HG03196 (cell line): ENCODE measurements around the gene SLC25A24.
"Not testable (repeated sequence)": the region's sequence is repeated elsewhere in the genome, so short reads cannot be mapped to it uniquely, and the experiment has no call there.

ENCODE experiments used
- ATAC-seq: cut with Tn5 transposase; IDR thresholded peaks from one replicate; pipeline ENCODE4 v1.9.1; 2021; ENCODE audit not compliant: unreplicated experiment

SLC25A24 gene

DNA sequence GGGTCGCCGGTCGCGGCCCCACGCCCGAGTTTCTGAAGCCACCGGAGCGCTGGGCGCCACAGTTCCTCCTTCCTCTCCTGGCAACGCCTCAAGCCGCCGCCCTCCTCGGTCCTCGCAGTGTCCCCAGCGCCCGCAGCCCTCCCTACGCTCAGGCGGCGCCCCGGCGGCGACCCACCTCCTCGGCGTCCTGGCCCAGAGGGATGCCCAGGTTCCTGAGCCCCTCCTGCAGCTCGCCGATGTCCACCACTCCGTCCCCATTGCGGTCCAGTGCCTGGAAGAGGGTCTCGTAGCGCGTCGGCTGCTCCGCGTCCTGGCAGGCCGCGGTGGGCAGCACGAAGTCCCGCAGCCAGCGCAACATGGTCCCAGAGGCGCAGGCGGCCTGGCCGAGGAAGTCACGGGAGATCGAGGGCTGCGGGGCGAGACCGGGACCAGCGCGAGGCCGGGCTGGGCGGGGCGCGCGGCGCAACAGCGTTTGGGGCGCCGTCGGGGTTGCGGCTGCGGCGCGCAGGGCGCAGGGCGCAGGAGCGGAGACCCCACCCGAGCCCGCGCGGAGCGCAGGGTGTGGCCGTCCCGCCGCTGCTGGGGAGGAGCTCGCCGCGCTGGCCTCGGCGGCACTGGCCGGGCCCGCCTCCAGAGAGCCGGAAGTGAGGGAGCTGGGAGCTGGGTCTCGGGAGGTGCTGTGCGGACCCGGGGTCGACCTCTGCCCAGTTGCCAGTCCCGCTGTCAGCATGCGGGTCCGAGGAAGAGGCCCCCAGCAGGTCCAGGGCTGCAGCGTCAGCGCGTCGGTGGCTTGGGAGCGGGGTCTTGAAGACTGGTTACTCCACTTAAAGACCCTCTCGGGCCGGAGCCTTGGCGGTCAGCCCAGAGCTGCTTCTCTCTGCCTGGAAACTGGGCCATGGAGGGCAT, at the start of gene SLC25A24:
Gene SLC25A24 (minus strand): TSS at position 563 of the 906 bp plus-strand sequence. CDS start 205 bp downstream, at position 358.
- peak; percentile 75 for ATAC-seq

DNA sequence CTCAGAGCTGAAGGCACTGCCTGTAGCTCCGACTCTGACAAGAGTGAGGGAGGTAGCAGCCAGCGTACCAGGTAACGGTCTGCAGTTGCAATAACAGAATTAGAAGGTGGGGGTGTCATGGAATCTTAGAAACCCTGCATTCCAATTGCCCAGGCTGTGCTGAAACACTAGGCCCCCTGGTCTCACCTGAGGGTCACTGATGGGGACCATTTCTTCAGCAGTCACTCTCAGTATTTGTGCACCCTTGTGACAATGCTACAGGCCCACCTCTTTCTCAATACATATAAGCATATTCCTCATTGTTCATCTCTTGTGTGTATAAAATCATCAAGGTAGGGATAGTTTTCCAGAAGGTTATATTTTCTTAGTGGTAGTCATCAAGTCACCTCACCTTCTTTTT, 43.8 kb upstream of the SLC25A24 start, which contains the start of gene NBPF4:
Gene NBPF4 (minus strand): TSS at position 101 of the 400 bp plus-strand sequence. CDS start 315 bp downstream, outside the sequence.
- not testable (repeated sequence) for ATAC-seq

DNA sequence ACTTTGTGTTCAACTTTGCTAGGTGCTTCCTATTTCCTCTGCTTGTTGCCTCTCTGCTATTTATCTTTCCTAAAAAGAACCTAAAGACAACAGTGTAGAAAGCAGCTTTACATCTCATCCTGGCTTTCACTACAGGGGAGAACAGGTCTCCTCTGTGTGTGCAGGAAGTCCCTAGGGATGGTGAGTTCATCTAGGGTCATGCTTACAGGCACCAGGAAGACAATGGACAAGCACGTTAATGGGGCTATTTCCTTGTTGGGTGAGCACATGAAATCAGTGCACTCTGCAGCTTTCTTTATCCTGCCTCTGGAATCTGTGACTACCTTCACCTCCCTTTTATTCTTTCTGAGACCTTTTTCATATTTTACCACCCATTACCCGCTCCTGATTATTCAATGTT, 39.3 kb upstream of the SLC25A24 start:
- ATAC-seq, result not testable (repeated sequence)

DNA sequence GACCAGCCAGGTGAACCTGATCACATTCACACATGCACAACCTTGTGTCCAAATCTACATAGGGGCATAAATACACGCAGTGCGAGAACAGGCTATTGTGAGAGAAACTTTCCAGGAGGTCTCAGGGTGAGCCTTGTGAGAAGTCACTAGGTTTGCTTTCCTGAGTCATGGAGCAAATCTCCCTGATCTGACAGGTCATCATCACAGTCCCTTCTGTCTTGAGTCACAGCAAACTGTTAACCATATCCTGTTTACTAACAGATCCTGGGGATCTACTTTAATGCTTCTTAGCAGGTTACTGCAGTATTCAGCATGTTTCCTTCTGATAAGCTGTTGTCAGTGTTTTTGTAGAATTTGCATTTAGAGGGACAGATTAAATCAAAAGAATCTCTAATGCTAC, 35.2 kb upstream of the SLC25A24 start:
- ATAC-seq, result not testable (repeated sequence)

DNA sequence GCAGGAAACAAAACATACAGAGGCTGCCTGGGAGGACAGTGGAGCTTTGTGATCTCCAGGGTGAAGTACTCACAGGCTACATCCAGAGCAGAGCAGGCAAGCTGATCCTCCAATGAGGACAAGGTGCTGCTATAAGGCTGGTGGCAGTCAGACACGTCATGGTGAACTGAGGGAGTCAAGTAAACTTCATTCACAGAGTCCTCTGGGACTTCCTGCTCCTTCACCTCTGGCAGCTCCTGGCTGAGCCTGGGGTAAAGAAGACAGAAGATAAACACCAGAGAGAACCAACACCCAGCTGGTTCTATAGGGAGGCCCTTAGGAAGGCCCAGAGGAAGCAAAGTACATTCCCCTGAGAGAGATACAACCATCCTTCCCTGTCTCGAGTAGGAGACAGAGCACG, 32.0 kb upstream of the SLC25A24 start:
- ATAC-seq, result not testable (repeated sequence)

DNA sequence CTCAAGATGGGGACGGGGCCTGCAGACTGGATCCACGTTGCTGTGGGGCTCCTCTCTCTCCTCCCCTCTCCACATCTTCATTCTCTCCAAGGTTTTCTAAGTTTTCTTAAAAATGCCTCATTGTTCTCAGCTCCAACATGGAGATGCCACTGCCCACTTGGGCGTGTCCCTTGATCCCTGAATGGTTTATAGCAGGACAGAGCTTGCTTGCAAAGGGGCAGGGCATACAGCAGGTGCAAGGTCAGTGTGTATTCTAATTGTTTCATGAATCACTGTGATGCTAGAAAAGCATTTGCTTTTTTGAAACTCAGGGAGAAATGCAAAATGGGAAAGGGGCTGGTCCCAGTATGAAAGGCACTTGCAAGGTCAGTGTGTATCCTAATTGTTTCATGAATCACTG, 29.8 kb upstream of the SLC25A24 start:
- not testable (repeated sequence) for ATAC-seq

DNA sequence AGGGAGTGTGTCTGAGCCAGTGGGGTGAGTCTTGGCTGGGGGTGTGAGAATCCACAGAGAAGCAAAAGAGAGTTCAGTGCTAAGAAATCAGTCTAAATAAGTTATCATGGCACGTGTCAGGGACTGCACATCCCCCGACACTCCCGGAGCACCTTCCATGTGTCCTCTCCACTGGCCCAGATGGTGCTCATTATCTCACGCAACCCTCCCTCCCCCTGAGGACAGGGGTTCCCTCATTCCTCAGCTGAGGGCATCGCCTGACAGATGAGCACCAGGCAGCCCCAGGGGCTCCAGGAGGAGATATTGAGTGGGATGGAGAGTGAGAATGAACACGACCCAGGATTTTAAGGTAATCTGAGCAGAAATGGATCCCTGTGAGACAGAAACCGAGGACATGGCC, 27.6 kb upstream of the SLC25A24 start:
- ATAC-seq, result not testable (repeated sequence)

DNA sequence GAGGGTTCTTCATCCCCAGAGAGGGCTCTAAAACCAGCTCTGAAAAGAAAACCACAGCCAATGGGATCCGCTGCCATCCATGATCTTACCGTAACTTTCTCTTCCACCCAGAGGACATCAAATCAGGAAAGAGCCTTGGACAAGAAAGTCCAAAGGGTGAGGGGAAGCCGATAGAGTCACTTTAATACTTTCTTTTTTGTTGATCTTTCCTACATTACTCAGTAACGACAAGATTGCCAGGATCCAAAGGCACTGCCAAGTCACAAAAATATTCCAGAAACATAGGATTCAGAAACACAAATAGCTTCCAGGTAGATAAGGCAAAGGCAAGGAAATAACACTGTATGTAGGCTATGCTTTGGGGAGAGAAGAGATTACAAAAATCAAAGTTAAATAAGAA, 26.7 kb upstream of the SLC25A24 start:
- not testable (repeated sequence) for ATAC-seq

DNA sequence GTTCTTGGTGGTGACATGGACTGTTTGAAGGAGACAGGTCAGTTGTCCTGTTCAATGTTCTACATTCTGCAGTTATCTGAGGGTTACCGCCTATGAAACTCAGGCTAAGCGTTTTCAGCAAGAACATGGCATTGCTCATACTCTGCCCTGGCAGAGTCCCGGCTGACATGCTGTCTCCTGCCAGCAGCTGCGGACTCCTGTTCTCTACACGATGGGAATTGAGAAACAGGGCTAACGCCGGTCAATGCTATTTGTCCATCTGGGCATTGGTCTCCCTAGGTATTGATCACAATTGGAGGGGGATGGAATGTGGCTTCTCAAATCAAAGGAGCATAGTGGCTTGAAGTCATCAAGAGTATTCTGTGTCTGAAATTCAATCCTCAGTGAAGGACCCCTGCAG, 23.1 kb upstream of the SLC25A24 start:
- ATAC-seq, result not testable (repeated sequence)

DNA sequence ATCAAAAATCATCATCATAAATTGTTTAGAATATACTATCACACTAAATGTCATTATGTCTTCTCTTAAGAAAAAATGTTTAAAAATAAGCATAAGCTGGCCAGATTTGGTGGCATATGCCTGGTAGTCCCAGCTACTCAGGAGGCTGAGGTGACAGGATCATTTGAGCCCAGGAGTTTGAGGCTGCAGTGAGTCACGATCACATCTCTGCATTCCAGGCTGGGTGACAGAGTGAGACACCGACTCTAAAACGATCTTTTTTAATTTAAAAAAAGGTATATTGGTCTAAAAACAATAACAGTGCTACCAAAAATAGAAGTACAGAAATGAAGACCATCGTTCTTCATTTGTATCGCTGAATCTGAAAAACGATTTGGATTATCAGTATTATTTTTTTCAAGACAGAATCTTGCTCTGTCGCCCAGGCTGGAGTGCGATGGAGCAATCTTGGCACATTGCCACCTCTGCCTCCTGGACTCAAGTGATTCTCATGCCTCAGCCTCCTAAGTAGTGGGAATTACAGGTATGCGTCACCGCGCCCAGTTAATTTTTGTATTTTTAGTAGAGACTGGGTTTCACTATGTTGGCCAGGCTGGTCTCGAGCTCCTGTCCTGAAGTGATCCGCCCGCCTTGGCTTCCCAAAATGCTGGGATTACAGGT, 17.5 kb upstream of the SLC25A24 start:
- ATAC-seq, result not testable (repeated sequence)

DNA sequence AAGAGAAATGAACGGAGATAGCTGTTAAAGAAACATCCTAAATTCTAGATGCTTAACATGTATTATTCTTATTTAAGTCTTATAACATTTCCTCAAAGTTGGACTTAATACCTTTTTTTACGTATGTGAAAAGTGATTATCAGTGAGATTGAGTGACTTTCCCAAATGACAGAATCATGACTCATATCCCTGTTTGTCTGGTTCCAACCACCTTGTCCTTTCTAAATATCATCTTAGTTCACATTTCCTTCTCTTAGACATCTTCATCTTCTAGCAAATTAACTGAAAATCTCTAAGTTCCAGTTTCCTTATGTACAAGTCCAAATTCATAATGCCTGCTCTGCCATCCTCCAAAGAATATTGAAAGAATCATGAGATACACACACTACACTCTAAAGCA, 16.9 kb upstream of the SLC25A24 start:
- ATAC-seq, result not testable (repeated sequence)

DNA sequence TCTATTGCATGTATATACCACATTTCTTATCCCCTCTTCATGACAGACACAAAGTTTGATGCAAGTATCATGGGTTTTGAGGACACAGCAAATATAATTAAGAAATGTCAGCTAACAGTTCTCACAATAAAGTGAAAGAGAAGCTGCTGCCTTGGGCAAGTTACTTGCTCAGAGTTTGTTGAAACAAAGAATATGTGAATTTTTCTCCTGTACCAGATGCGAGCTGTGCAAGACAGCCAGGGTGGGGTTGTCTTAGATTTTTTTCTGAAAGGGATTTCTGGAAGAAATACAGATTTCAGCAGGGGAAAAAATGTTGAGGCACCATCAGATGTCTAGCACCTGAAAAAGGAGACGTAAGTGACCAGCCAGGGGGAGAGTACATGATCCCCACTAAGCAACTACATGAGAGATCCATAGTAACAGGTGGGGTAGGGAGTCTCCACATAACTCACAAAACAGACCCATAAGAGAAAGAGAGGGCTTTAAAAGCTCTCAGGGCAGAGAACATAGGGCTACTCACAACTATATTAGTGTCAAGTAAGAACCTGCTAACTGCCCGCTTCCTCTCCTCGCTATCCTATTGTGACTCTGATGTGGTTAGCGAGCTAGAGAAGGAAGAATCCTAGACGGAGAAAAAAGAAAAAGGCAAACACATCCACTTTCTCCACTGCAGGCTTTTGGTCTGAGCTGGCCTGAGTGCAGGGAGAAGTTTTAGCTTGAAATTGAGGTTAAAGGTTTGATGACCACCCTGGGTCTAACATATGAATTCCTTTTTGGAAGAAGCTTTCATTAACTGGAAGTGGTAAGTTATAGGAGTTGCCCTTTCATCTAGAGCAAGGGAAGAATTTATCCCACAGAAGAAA, 16.1 kb upstream of the SLC25A24 start:
- not testable (repeated sequence) for ATAC-seq

DNA sequence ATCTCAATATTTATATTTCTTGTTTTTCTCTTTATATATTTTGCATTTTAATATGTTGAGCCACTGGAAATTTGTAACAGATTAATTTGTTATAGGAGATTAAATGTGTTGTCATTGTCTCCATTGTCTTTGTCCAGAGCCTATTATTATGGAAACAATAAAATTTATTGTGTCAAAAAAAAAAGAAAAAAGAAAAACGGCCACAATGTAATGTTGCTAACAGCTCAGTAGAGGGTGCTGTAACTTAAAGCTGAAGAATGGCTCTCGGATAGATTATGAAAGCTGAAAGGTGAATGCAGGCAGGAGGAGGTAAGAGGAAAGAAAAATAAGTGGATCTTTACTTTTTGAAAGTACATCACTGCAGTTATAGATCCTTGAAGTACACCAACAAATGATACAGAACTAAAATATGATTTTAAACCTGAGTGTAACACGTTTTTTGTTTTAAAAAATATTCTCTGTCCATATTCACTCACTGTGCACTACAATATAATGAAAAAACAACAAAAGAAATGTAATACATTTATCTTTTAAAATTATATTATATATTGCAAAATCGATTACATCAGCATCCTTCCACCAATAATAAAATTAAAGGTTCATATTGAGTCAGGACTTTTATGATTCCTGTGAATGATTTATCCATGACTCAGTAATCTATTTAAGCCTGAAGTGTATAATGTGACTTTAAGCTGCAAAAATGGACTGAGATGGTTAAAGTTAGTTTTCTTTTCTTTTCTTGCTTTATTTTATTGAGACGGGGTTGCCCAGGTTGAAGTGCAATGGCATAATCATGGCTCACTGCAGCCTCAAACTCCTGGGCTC, 14.7 kb upstream of the SLC25A24 start:
- peak; percentile 58 for ATAC-seq

DNA sequence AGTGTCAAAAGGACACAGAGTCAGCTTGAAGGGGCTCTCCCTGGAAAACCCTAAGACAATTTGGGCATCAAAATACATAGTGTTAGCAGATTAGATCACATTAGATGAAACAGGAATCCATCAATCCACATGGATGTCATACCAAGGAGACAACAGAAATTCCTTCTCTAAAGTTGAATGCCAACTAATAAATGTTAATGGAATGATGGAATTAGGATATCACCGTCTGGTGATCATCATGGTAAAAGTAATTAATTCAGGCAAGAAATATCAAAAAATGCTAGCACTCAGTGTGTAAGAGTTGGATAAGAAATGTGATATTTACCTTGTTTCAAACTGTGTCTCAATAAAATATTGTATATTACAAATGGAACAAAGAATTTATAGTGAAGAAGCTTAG, 10.9 kb upstream of the SLC25A24 start:
- ATAC-seq, result no peak

DNA sequence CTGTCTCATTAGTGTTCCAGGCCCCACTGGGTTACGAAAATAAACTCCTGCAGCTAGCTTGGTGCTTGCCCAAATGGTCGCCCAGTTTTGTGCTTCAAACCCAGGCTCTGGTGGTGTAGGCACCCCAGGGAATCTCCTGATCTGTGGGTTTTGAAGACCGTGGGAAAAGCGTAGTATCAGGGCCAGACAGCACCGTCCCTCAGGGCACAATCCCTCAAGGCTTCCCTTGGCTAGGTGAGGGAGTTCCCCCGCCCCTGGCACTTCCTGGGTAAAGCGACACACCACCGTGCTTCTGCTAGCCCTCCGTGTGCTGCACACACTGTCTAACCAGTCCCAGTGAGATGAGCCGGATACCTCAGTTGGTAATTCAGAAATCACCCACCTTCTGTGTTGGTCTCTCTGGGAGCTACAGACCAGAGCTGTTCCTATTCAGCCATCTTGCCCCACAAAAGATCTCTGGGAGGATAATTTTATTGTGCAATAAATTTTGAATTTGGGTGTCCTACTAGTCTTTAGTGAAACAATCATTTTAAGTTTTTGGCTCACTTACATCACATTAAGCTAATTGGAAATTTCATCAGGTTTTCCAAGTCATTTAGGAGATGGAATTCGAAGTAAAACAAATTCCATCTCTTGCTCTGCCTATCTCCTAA, 9.4 kb upstream of the SLC25A24 start:
- ATAC-seq, result no peak

DNA sequence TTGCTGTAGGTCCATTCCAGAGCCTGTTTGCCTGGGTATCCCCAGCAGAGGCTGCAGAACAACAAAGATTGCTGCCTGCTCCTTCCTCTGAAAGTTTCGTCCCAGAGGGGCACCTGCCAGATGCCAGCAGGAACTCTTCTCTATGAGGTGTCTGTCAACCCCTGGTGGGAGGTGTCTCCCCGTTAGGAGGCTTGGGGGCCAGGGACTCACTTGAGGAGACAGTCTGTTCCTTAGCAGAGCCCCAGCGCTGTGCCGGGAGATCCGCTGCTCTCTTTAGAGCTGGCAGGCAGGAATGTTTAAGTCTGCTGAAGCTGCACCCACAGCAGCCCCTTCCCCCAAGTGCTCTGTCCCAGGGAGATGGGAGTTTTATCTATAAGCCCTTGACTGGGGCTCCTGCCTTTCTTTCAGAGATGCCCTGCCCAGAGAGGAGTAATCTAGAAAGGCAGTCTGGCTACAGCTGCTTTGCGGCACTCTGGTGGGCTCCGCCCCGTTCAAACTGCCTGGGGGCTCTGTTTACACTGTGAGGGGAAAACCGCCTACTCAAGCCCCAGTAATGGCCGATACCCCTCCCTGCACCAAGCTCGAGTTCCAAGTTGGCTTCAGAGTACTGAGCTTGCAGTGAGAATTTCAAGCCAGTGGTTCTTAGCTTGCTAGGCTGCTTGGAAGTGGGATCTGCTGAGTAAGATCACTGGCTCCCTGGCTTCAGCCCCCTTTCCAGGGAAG, 8.7 kb upstream of the SLC25A24 start:
- no peak for ATAC-seq

DNA sequence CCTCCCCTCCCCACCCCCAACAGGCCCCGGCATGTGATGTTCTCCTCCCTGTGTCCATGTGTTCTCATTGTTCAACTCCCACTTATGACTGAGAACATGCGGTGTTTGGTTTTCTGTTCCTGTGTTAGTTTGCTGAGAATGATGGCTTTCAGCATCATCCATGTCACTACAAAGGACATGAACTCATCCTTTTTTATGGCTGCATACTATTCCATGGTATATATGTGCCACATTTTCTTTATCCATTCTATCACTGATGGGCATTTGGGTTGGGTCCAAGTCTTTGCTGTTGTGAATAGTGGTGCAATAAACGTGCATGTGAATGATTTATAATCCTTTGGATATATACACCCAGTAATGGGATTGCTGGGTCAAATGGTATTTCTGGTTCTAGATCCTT, 3.4 kb upstream of the SLC25A24 start:
- not testable (repeated sequence) for ATAC-seq

DNA sequence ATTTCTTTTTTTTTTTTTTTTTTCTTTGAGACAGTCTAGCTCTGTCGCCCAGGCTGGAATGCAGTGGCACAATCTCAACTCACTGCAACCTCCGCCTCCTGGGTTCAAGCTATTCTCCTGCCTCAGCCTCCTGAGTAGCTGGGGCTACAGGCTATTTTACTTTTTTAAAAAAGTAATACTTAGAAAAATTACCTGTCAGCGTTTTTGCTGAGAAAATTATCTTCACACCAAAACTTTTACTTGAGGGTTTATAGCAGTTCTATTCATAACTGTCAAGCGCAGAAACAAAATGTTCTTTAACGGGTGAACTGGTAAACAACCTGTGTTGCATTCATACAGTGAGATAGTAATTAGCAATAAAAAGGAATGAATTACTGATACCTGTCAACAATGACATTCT, 1.5 kb upstream of the SLC25A24 start:
- ATAC-seq, result no peak

DNA sequence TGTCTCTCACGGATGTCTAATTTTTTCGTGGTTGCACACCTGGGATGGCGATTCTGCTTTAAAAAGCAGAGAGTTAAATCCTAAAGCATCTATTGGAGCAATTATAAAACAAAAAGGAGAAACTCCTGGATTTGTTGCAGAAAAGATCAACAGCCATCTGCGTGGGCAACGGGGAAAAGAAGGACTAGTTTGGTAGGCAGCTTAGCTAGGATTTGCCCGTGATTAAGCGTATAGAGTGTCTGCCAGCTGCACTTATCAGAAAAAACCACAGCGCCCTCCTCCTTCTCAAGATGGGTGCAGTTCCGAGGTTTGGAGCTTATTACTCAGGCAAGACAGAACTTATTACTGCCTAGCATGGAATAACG, 526 bp upstream of the SLC25A24 start:
- peak; percentile 41 for ATAC-seq
